HG03558 (cell line): ENCODE data around the gene MIPEP.

Experiments
- ATAC-seq: cut with Tn5 transposase; IDR thresholded peaks from one replicate; pipeline ENCODE4 v1.9.1; 2021; ENCODE audit warnings: moderate number of reproducible peaks; ENCODE audit not compliant: unreplicated experiment; ENCODE audit errors: extremely low read depth

The MIPEP gene

GRCh38 chr13:23813635-23814034 is 75.6 kb downstream of the MIPEP start:
- ATAC-seq, result no peak

- no peak for ATAC-seq
Measured at GRCh38 chr13:23811366-23812062, 77.7 kb downstream of the MIPEP start.

DNA sequence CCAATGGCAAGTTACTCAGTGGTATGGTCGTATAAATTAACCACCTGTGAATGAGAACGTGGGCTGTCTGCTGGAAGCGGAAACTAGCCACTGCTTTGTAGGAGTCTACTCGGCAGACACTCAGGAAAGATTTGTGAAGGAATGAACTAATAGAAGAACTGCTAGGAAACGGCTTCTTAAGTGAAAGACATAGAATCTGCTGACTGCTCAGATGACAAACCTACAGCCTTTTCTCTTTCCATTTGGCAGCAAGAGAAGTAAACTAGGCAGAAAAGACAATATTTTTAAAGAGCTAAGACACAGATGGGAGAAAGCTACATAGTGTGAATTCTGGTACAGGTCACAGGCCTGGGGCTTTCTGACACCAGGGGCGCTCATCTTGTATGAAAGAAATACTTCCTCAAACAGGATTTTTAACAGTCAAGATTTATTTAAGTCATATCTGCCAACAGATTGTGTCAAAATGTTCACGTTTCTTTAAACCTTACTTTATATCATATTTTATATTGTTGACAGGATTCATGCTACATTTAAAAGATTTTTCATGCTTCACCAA is 78.4 kb downstream of the MIPEP start:
- no peak for ATAC-seq

GRCh38 chr13:23808803-23809202 is 80.4 kb downstream of the MIPEP start:
- no peak for ATAC-seq

DNA sequence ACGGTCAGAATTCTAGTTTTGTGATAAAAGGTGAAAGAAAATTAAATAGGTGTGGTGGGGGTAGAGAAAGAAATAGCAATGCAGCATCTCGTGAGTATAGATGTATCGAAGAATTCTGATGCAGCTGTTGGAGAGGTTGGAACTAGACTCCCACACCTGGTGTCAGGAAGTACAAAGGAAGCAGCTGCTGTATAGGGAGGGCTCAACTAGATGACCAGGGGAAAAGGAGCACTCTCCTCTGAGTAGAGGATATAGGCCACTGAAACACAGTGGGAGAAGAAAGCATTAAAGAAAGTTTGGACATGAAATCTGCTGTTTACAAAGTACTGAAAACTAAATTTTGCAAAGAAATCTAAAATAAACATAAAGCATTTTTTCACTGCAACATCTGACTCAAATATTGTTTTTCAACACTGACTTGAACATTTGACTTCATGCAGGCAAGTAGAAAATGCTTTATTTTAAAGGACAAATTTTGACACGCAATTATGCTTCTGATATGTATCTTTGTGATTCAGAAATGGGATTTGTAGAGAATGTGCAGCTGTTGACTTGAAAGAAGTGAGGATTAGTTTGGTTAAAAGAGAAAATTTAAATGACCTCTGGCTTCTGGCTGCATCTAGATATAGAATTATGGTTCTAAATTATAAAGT is 82.2 kb downstream of the MIPEP start:
- ATAC-seq, result peak; percentile 5

DNA sequence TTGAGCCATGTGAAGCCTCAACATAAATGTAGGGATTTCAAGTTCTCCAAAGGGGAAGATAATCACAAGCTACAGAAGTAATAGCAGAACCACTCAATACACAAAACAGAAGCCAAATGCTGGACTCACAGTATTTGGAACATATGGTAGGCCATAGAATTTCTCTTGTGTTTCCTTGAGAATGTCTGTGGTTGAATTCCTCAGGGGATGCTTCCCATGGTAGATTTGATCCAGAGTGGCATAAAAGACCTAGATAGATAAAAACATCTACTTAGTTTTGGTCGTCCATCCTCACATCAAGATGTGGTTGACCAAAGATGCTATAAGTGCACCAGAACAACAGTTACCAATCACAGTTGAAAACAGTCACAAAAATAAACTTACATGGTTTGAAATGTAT is 83.4 kb downstream of the MIPEP start:
- ATAC-seq, result no peak

- ATAC-seq, result no peak
Measured at GRCh38 chr13:23805122-23805521, 84.1 kb downstream of the MIPEP start.

DNA sequence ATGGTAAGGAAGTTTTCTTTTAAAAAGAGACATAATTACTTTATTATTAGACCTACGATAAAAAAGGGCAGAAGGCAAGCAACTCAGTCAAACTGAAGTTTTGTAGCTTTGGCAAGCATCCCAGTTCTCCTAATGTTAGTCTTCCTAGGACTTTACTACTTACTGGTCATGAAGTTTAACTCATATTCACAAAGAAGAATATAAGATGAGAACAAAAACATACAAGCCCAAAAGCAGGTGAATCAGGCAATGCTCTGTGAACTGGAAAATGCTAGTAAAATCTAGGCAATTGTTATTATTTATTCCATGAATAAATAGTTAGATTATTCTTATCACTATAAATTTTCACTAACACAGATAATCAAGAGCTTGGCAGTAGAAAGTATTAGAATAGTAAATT is 85.0 kb downstream of the MIPEP start:
- ATAC-seq, result no peak

GRCh38 chr13:23801141-23801540 is 88.1 kb downstream of the MIPEP start:
- ATAC-seq, result no peak

DNA sequence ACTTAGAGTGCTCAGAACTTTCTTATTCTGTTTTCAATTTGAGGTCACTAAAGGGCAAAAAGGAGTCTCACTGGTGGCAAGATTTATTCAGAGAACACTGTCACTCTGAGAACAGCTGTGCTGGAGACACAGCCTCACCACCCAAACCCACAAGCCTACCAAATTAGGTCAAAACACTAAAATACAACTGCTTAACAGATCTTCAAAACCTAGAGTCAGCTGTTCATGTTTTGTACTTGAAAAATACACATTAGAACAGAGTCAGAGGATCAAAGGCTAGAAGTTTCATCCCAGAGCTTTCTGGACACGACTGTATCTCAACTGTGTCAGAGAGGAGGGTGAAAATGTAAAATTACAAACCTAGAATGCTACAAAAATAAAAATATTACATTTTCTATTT is 89.3 kb downstream of the MIPEP start:
- ATAC-seq, result peak; percentile 92

DNA sequence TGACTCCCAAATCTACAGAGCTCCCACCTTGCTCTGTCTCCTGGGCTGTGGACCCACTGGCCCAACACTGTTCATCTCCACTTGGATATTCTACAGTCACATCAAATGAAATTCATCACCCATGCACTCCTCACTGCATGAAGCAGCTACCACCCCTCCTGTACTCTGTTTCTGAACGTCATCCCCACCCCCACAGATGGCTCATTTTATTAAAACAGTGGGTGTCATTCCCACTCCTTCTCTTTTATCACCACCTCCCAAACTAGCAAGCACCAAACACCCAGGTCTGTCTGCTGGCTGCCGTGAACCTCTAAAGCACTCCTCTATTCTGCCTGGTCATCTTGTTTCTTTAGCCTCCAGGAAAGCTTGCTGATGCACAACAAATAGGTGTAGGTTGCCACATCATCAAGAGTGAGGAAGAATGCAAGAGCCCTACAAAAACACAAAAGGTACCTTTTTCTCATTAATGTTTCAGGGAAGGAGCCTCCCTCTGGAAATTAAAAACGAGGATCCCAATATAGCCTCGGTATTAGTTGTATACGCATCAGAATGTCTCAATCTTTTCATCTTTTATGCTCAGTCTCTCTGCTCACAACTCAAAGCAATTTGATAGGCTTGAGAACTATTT is 91.8 kb downstream of the MIPEP start:
- no peak for ATAC-seq

- no peak for ATAC-seq
Measured at GRCh38 chr13:23796551-23796950, 92.6 kb downstream of the MIPEP start.

- peak; percentile 52 for ATAC-seq
Measured at GRCh38 chr13:23794267-23795161, 94.7 kb downstream of the MIPEP start.

DNA sequence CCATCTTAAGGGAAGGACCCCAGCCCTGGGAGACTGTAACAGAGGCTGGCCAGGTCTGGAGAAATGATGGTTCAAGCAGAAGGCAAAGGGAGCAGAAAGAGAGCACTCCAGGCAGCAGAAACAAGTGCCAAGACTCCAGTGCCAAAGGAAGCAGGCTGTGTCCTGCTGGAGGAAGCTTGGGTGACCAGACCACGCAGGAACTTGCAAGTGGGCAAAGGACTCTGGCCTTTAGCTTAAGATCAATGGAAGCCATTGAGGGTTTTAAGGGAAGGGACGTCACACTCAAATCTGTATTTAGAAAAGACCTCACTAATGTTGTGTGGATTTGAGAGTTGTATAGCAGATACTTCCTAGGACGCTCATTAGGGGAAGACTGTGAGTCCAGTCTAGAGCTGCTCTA is 95.5 kb downstream of the MIPEP start:
- ATAC-seq, result no peak

DNA sequence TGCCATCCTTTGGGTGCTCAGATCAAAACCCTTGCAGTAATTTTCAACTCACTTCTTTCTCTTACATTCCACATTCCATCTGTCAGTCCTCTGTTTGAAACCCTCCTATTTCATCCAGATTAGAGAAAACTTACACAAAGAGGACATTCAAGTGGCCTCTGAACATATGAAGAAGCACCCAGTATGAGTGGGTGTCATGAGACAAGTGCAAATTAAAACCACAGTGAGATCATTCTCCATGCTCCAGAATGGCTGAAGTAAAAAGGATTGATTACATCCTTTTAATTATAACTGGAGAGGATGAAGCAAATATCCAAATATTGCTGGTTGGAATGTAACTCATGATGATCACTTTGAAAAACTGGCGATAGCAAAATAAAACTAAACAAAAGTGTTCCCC is 96.5 kb downstream of the MIPEP start:
- no peak for ATAC-seq

- ATAC-seq, result no peak
Measured at GRCh38 chr13:23790577-23791170, 98.5 kb downstream of the MIPEP start.

DNA sequence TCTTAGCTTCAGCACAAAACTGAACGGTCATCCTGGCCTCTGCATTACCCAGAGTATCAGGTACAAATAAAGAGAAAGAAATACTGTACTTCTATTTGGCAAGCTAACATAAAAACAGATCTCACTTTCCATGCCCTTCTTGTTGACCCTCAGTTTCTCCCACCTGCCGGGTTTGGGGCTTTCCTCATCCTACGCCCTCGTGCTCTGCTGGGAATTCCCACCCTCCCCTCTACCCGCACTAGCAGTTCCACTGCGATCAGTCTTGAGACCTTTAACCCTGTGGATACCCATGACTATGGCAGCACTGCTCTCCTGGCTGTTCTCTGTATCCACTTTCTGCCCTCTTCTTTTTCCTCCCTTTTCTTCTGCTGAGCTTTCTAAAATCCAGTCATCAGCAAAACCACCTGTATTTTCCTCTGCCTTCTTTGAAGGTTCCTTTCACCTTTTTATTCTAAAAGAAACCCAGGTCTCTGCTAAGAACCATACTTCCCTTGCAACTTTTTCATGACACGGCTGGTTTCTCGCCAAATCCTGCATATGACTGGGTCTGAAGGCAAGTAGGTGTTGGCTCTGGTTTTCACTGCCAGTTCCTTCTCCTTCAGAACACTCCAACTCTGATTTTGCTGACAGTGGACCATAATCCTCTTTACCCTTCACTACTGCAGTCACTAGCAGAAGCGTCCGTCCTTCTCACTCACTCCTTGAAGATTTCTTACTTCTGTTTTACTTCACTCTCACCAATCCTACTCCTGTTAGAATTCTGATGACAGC is 99.4 kb downstream of the MIPEP start:
- ATAC-seq, result no peak

GRCh38 chr13:23788459-23788858 is 100.7 kb downstream of the MIPEP start:
- ATAC-seq, result no peak

DNA sequence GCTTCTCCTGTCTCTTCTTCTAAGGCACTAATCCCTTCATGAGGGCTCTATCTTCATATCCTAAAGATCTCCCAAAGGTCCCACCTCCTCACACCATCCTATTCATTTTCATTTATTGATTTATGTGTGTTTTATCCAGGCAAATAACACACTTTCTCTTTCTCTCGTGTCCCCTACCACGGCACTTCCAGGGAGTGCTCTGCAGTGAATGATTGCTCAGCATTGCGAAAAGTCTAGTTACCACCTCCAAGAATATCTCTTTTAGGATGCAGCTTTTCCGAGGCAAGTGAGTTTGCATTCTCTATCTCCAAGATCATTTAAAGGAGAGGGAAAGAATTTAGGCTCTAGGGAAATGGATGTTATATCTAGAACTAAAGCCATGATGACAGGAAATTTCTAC is 101.7 kb downstream of the MIPEP start:
- no peak for ATAC-seq
